A673 (cell line): ENCODE measurements around the gene ANO1.

Source experiments
- CTCF ChIP-seq: fragments of 300-800, 200-600 bp; sonication (generic); conservative IDR thresholded peaks from 2 replicates; pipeline ENCODE4 v1.5.1; 2017; ENCODE audit warnings: low read depth, mild to moderate bottlenecking, antibody characterized with exemption, low read length, moderate library complexity, mixed read lengths
- EZH2 ChIP-seq: fragments of 200-600 bp; sonication (generic); IDR thresholded peaks from 2 replicates; pipeline ENCODE4 v1.6.1; 2017; ENCODE audit warnings: borderline replicate concordance, low read depth, mild to moderate bottlenecking, mixed read lengths, antibody characterized with exemption, low read length; ENCODE audit not compliant: poor library complexity, severe bottlenecking

DNA sequence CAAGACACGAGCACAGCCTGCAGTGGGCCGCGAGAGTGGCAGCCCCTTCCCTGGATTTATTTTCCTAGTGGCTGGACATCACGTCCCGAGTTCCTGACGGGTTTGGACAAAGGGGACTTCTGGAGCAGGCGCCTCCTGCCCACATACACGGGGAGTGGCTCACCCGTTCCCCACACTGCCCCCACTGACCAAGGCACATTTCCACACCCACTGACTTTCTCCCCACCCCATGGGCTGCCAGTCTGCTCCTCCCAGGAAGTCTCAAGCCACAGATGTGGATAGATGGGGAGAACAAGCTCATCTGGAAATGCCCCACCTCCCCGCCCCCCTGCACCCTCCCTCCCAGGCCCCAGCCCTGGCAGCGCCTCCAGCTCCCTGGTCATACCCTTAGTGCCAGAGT, 91.0 kb downstream of the ANO1 start:
- TF ChIP-seq CTCF (no peak), EZH2 (no peak)
